Stimulated activated CD4-positive, alpha-beta T cell treated with anti-CD3 and anti-CD28 coated beads, TNF-alpha, amount 100 ng/mL, for 4 hours (primary cell): ENCODE measurements around the gene AGPAT2.

Experiments used
- DNase-seq, 3 experiments: peaks; one replicate each; pipeline ENCODE4 v3.0.0-alpha.2; 2020; ENCODE audit warnings: low read depth in 3 of 3

Gene AGPAT2

DNA sequence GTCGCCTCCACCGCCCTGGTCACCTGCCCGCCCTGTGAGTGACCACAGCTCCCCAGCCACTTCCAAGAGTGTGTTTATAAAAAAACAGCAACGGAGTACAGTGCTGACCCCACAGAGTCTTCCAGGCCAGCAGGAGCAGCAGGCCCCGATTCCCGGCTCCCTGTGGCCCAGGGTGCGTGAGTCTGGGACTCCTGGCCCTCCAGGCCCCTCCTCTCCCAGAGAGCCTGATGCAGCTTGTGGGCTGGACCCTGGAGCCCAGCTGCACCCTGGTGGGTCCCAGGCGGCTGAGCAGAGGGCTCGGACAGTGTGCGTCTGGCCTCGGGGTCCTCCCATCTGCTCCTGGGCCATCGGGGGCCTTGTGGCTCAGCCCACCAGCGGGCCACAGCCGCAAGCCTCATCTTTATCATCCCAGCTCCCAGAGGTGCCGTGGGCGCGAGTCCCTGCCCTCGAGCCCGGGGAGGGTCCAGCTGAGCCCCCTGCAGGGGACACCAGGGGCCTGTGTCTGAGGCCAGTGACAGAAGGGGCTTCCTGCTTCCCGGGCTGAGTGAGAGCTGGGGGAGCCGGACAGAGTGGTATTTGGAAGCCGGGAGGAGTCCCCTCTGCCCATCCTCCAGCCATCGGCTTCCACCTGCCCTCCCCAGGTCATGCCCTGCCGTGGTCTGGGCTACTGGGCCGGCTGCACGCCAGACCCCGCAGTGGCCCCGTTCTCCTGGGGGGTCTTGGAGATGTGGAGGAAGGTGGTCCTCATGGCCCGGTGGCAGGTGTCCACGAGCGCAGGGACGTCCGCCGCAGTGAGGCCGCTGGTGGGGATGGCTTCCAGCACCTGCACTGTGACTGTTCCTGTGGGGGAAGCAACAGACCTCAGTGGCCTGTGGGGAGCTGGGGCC, 13.9 kb downstream of the AGPAT2 start:
- DNase-seq, result no peak

GRCh38 chr9:136672431-136673087, 14.7 kb downstream of the AGPAT2 start:
- DNase-seq, result no peak

GRCh38 chr9:136671646-136672430, 15.4 kb downstream of the AGPAT2 start:
- DNase-seq, result peak in 1 of 3 experiments; percentile 24

DNA sequence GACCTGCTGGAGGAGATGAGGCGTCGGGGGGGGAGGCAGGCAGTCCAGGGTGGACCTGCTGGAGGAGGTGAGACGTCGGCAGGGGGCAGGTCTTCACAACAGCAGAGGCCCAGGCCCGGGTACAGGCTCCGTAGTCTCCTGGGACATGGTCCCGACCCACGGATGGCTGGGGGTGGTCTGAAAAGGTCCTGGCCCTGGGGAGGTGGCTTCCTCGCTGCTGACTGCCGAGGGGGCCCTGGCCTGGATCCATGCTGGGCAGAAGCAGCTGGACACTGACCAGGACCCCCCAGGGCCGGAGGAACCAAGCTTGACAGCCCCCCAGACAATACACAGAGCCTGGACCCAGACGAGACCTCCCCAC, 16.0 kb downstream of the AGPAT2 start:
- DNase-seq, result no peak

DNA sequence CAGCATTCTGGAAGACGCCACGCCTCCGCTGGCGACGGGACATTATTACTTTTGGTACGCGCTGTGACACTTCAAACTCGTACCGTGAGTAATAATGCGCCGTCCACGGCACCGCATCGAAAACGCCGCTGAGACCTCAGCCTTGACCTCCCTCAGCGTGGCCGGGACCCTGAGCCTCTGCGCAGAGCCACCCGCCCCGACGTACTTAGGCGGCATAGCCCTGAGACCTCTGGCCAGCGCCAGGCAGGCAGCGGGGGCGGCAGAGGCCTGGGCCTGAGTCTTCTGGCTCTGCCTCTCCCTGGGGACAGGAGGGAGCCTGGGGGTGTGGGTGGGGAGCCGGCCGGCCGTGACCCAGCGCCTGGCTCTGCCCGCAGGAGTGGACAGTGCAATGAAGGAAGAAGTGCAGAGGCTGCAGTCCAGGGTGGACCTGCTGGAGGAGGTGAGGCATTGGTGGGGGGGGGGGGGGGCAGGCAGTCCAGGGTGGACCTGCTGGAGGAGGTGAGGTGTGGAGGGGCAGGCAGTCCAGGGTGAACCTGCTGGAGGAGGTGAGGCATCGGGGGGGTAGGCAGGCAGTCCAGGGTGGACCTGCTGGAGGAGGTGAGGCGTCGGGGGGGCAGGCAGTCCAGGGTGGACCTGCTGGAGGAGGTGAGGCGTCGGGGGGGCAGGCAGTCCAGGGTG, 16.5 kb downstream of the AGPAT2 start:
- DNase-seq, result no peak

DNA sequence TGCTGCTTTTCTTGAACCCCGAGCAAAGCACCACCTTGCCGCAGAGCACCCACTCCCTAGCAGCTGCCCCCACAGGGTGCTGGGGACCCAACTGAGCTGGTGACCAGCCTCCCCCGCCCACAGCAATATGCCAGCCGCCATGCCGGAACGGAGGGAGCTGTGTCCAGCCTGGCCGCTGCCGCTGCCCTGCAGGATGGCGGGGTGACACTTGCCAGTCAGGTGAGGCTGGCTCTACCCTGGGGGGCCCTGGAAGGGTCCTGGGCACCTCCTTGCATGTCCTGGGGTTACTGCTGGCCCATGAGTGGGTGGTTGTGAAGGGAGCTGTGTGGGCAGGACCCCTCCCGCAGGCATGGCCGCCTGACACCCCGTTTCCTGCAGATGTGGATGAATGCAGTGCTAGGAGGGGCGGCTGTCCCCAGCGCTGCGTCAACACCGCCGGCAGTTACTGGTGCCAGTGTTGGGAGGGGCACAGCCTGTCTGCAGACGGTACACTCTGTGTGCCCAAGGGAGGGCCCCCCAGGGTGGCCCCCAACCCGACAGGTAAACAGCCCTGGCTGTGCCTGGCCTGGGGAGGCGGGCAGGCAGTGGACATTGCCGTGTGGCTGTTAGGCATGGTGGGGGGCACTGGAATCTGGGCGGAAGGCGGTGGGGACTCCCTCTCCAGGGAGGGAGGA, 17.3 kb downstream of the AGPAT2 start:
- no peak for DNase-seq

DNA sequence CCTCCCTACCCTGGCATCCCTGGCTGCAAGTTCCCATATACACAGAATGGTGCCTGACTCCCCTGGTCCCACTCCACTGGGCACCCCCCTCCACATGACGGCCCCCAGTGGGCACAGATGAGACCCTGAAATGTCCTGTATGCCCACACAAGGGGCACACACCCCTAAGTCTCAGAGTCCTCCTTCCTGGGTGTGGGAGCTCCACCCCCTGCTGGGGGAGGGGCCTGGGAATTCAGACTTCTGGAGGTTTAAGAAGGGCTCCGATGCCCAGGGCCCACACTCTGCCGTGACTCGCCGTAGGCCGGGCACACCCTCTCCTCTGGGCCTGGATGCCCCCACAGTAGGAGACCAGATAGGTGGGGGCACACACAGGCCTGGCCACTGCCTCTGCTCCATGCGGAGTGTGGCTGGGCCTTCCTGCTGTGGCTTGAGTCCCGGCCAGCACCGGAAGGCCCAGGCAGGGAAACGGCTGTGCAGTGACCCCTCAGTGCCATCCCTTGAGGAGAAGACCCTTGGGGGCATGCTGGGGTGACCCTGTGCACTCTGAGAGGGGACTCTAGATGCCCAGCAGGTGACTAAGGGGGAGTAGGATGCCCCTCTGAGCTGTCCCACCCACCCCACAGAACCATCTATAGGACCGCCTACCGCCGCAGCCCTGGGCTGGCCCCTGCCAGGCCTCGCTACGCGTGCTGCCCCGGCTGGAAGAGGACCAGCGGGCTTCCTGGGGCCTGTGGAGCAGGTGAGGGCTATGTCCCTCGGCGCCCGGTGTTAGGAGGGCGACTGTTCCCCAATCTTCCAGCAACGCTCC, 18.1 kb downstream of the AGPAT2 start:
- DNase-seq, result no peak

DNA sequence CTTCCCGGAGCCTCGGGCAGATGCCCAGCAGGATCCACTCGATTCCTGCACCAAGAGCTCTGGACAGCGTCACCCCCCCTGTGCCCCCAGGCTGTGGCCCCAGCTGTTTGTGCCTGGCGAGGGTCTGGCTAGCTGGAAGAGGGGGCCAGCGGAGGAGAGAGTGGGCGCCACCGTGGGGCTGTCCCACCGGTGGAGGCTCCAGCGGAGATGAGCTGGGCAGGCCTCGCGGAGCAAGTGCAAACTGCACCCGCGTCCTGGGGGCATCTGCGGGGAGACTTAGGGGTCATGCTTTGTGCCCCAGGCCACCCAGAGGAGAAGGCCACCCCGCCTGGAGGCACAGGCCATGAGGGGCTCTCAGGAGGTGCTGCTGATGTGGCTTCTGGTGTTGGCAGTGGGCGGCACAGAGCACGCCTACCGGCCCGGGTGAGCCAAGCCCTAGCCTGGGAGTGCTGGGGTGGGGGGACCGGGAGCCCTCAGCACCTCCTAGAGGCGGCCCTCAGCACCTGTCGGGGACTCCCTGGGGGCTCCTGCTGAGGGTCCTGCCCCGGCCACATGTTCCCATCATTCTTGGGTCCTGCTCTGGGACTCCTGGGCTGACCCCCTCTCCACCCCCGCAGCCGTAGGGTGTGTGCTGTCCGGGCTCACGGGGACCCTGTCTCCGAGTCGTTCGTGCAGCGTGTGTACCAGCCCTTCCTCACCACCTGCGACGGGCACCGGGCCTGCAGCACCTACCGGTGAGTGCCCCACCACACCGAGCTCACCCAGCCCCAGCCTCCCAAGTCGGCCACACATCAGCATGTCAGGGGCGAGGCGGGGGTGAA, 19.1 kb downstream of the AGPAT2 start:
- no peak for DNase-seq

DNA sequence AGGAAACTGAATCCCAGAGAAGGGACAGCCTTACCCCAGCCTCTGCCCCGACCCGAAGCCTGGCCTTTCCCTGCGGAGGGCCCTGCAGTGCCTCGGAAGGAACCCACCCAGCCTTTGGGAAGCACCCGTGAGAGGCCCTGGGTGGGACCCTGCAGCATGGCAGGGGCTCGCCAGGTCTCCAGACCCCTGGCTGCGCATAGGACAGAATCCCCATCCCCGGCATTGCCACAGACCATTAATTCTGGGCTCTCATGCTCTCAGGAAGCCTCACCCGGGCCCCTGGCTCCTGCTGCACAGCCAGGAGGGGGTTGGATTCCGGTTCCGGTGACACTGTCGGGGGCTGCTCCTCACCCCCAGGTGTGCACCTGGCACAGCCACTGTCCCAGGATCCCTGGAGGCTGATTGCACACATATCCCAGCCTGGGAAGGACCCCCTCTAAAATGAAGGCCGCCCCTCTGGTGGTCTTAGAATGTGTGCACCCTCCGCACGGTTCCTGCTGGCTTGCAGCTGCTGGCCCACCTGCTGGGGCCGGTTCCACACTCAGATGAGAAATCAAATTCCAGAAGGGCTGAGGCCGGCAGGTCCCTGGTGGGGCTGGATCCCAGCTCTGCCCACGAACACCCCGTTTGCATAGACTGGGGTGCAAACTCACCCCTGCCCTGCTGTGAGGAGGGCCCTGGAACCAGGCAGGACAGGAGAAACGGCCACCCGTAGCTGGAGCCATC, 19.9 kb downstream of the AGPAT2 start:
- DNase-seq, result no peak

DNA sequence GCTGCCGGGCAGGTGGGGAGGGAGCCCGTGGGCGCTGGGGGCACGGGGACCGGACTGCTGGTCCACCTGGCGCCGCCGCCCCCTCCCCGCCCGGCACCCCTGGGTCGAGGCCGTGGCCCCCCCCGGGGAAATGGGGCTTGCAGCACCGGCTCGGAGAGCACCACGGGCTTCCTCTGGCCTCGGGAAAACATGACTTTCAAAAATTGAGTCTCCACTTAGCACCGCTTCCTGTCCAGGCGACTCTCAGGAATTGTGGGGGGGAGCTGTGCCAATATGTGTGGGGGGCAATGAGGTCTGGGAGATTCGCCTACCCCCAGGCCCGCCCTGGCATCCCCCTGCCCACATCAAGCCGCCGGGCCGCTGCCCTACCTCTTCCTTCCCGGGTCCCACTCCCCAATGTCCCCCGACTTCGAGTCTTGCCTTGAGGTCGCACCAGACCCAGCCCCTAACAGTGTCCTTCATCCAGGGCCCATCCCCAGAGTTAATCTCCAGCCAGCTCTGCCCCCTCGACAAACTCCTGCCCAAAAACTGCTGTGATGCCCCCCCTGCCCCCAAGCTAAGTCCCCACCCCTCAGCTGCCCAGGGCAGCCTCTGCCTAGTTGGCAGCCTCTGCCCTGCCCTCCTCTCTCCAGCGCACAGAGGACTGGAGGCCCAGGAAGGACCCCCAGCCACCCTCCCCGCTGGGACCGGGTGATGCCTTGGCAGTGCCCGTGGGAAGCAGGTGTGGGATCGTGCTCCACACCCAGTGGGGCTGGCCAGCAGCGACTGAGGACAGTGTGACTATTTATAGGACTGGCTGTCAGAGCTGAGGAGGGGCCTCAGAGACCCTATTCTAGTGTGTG, 20.7 kb downstream of the AGPAT2 start:
- no peak for DNase-seq

- peak in 1 of 3 experiments; percentile 19 for DNase-seq
Observed at GRCh38 chr9:136665704-136666371, 21.4 kb downstream of the AGPAT2 start.

GRCh38 chr9:136665111-136665703, 22.1 kb downstream of the AGPAT2 start:
- no peak for DNase-seq

GRCh38 chr9:136664000-136664915, 23.0 kb downstream of the AGPAT2 start:
- no peak for DNase-seq

DNA sequence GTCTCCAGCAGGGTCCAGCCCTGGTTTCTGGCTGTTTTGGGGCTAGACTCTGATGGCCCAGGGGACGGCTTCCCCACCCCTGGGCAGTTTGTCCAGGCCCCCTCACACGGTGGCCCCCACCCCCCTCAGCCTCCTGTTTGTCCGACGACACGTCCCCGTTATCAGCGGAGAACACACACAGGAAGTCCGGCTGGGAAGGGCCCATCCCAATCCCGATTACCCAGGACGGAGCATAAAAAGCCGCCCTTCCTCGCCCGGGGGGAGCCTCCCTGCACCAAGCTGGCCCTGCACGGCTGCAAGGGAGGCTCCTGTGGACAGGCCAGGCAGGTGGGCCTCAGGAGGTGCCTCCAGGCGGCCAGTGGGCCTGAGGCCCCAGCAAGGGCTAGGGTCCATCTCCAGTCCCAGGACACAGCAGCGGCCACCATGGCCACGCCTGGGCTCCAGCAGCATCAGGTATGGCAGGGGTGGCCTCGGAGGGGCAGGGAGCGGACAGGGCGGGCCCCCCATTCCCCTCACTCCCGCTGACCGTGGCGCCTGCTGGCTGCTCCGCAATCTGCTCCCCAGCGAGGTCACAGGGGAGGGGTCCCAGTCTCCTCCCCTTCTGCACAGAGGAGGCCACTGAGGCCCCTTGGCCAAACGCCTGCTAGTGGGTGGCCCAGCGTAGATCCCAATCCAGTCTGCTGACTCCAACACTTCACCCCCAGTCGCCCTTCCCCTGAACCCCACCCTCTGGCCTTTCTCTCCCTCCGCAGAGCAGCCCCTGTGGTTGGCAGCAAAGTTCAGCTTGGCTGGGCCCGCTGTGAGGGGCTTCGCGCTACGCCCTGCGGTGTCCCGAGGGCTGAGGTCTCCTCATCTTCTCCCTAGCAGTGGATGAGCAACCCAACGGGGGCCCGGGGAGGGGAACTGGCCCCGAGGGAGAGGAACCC, 24.3 kb downstream of the AGPAT2 start, which contains the start of gene EGFL7:
TSS of gene EGFL7 (plus strand) at position 261 of the 926 bp plus-strand sequence. CDS start 5,367 bp downstream, outside the sequence.
- DNase-seq, result no peak

DNA sequence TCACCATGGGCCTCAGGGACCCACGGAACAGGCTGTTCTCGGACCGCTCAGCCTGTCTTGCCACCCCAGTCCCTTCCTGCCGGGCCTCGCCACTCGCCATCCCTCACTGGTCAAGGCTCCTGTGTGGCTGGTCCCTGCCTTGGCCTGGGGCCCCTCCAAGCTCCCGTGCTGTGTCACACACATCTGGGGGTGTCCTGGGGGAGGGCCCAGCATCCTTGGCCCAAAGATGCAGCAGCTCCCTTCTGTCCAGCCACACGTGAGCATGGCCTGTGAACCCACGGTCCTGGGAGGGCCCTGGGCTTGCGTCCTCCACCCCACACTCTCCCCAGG, 25.0 kb downstream of the AGPAT2 start:
- no peak for DNase-seq
